ENCODE measurements around the gene UFD1. TPM values are rescaled to one million over a fixed set of nuclear protein-coding genes. Genes with fewer than 3 reads are reported as not detected.

The UFD1 gene
- total and polyA plus RNA-seq, 2 of the 4 experiments (the other 2 are of a cell fraction), result 149 to 152 TPM

DNA sequence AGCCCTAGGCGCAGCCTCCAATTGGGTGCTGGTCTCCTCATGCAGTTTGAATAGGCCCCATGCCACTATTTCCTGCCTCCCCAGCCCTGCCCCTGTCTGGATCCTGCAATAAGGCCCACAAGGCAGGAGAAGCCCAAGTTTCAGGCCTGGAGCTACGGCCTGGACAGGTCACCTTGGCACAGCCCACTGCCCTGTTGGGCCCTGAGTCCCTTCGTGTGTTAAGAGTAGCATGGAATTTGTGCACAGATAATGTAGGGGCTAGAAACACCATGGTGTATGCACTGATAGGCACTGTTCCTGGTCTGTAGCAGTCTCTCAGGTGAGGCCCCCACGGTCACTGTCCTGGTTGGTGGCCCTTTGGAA is 20.9 kb upstream of the UFD1 start:
- H2AK9ac ChIP-seq (replicated peaks; ENCODE audit: low read depth, low read length, poor library complexity), result no peak overlapping the region
- no peak overlapping the region for H2AK5ac ChIP-seq (ENCODE audit: low read depth, low read length)
- ATAC-seq (ENCODE audit: low read depth), result no peak
- H2BK5ac ChIP-seq (ENCODE audit: low read depth, low read length, poor library complexity, severe bottlenecking), result no peak overlapping the region
- no peak overlapping the region for H3K27ac ChIP-seq (ENCODE audit: insufficient read depth, low read length)
- H3K14ac ChIP-seq (replicated peaks; ENCODE audit: low read depth, low read length), result no peak overlapping the region
- peaks cover 3% of the 10 kb centered on the region; the same call in 1 of the 2 replicates for H3K36me3 ChIP-seq (ENCODE audit: control insufficient read depth, insufficient read depth, low read length)
- no peak overlapping the region for H3K4ac ChIP-seq (ENCODE audit: low read depth, low read length)
- H4K91ac ChIP-seq (ENCODE audit: insufficient read depth, low read depth, low read length), result no peak overlapping the region
- H4K20me1 ChIP-seq (ENCODE audit: insufficient read depth, low read length), result no peaks in the 10 kb centered on the region
- H3K9me1 ChIP-seq (ENCODE audit: insufficient read depth, low read length), result peaks cover 4% of the 10 kb centered on the region; the same call in 1 of the 2 replicates
- H3K4me1 ChIP-seq (ENCODE audit: control insufficient read depth, insufficient read depth, low read length), result peaks cover 3% of the 10 kb centered on the region
- WGBS, 2 experiments (ENCODE audit: extremely low coverage in 2 of 2, insufficient read length in 1 of 2), result no CpG with 5 or more reads among the region's 4 CpGs
- H2BK20ac ChIP-seq (ENCODE audit: low read depth, low read length), result no peak overlapping the region
- CTCF ChIA-PET, result no interaction called here
- no peak overlapping the region for H4K8ac ChIP-seq (ENCODE audit: low read depth in 2 of 2, low read length in 2 of 2)
- DNase-seq, result no peak
- POLR2A ChIA-PET (ENCODE audit: unreplicated experiment), result no interaction called here
- no peak overlapping the region for H3K4me2 ChIP-seq (ENCODE audit: low read depth, low read length)
- H3K9me3 ChIP-seq (ENCODE audit: control insufficient read depth, insufficient read depth, low read length), result no peaks in the 10 kb centered on the region
- H3K9ac ChIP-seq (ENCODE audit: low read depth, low read length), result no peak overlapping the region
- H2BK15ac ChIP-seq (ENCODE audit: low read depth, low read length), result no peak overlapping the region
- TF ChIP-seq, protein P1, sequence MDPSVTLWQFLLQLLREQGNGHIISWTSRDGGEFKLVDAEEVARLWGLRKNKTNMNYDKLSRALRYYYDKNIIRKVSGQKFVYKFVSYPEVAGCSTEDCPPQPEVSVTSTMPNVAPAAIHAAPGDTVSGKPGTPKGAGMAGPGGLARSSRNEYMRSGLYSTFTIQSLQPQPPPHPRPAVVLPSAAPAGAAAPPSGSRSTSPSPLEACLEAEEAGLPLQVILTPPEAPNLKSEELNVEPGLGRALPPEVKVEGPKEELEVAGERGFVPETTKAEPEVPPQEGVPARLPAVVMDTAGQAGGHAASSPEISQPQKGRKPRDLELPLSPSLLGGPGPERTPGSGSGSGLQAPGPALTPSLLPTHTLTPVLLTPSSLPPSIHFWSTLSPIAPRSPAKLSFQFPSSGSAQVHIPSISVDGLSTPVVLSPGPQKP (IDR thresholded peaks at IDR 0.05; ENCODE audit: borderline replicate concordance, low read depth, low read length), result no peak
- TF ChIP-seq RCOR1 (IDR thresholded peaks at IDR 0.05; ENCODE audit: insufficient replicate concordance, low read length), result no peak
- no peak for TF ChIP-seq RAD21 (IDR thresholded peaks at IDR 0.05; ENCODE audit: low read length)
- no peak for TF ChIP-seq SMC3 (IDR thresholded peaks at IDR 0.05; ENCODE audit: low read depth, low read length)
- TF ChIP-seq CHD1 (IDR thresholded peaks at IDR 0.05; ENCODE audit: low read depth, low read length), result no peak
- TF ChIP-seq BHLHE40 (IDR thresholded peaks at IDR 0.05; ENCODE audit: low read depth, low read length), result no peak
- TF ChIP-seq NFE2L2 (IDR thresholded peaks at IDR 0.05; ENCODE audit: low read depth, low read length), result no peak
- TF ChIP-seq CTCF (conservative IDR thresholded peaks at IDR 0.05; ENCODE audit: low read depth, low read length), result no peak
- TF ChIP-seq RFX5 (IDR thresholded peaks at IDR 0.05; ENCODE audit: low read depth, low read length), result no peak
- TF ChIP-seq, protein P2, sequence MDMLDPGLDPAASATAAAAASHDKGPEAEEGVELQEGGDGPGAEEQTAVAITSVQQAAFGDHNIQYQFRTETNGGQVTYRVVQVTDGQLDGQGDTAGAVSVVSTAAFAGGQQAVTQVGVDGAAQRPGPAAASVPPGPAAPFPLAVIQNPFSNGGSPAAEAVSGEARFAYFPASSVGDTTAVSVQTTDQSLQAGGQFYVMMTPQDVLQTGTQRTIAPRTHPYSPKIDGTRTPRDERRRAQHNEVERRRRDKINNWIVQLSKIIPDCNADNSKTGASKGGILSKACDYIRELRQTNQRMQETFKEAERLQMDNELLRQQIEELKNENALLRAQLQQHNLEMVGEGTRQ (IDR thresholded peaks at IDR 0.05; ENCODE audit: low read depth, low read length), result no peak
- no peak for TF ChIP-seq MXI1 (IDR thresholded peaks at IDR 0.05; ENCODE audit: borderline replicate concordance, low read depth, low read length)
- no peak for TF ChIP-seq CEBPB (IDR thresholded peaks at IDR 0.05; ENCODE audit: low read depth, low read length)
- TF ChIP-seq POLR2A (IDR thresholded peaks at IDR 0.05; ENCODE audit: low read depth, low read length), result no peak
- no peak for TF ChIP-seq MAFK (IDR thresholded peaks at IDR 0.05; ENCODE audit: low read depth, low read length)
- TF ChIP-seq FOS (IDR thresholded peaks at IDR 0.05; ENCODE audit: low read depth, low read length), result no peak
- TF ChIP-seq MAZ (IDR thresholded peaks at IDR 0.05; ENCODE audit: borderline replicate concordance, low read depth, low read length), result no peak
- no peak overlapping the region for H2BK120ac ChIP-seq (ENCODE audit: low read depth, low read length)
- H2AFZ ChIP-seq (replicated peaks; ENCODE audit: low read length, poor library complexity), result no peak overlapping the region
- dilution Hi-C loops (cut with HindIII; ENCODE audit: low sequenced_read_pairs, unreplicated experiment), result no loop called here
- no peaks in the 10 kb centered on the region for H3K27me3 ChIP-seq (ENCODE audit: control insufficient read depth, insufficient read depth, low read length)
- no peak overlapping the region for H4K5ac ChIP-seq (ENCODE audit: low read depth, low read length)
- intact Hi-C loops (cut with micrococcal nuclease), result no loop called here
- H3K4me3 ChIP-seq (ENCODE audit: insufficient read depth, low read depth, low read length), result no peak overlapping the region
- no peak overlapping the region for H3K23ac ChIP-seq (ENCODE audit: low read depth, low read length)
- no TSS peak for BruUV-seq (replicated peaks)
- H3K79me1 ChIP-seq (ENCODE audit: low read depth in 1 of 2, low read length in 2 of 2), result no peaks in the 10 kb centered on the region
- H3K56ac ChIP-seq (ENCODE audit: extremely low read depth, insufficient read depth, low read length), result no peak overlapping the region
- H3K18ac ChIP-seq (ENCODE audit: low read depth, low read length), result no peak overlapping the region
- in situ Hi-C loops (cut with MboI; ENCODE audit: low sequenced_read_pairs), result no loop called here
